CD14-positive monocyte (primary cell): ENCODE results near the gene LYRM1. TPM values are rescaled to one million over a fixed set of nuclear protein-coding genes. Genes with fewer than 3 reads are reported as not detected.

Source experiments
- DNase-seq, 3 donors: peaks; one replicate each; pipeline ENCODE4 v3.0.0-alpha.2; 2011 to 2022
- H2AFZ ChIP-seq: 2 replicates; pipeline ENCODE4 v1.6.0; 2012; ENCODE audit warnings: mild to moderate bottlenecking, low read depth, low read length, inconsistent platforms; ENCODE audit not compliant: insufficient read depth, poor library complexity, severe bottlenecking
- H3K27ac ChIP-seq, 2 donors: 1 replicate in 1 of 2; 2 replicates in 1 of 2; pipeline ENCODE4 v1.5.1; 2012 to 2013; ENCODE audit warnings: low read length in 2 of 2, control low read depth in 1 of 2, inconsistent platforms in 1 of 2, low read depth in 1 of 2, mild to moderate bottlenecking in 1 of 2
- H3K27me3 ChIP-seq, 2 donors: one replicate each; pipeline versions ENCODE4 v1.6.0 to v1.6.1; 2011 to 2013; ENCODE audit warnings: low read length in 2 of 2; ENCODE audit not compliant: control insufficient read depth in 2 of 2, insufficient read depth in 2 of 2
- H3K36me3 ChIP-seq, 2 donors: replicated peaks in 1 of 2; 1 replicate in 1 of 2; 2 replicates in 1 of 2; pipeline versions ENCODE4 v1.5.1 to v1.6.1; 2012 to 2013; ENCODE audit warnings: low read length in 2 of 2, control low read depth in 1 of 2, inconsistent platforms in 1 of 2, mild to moderate bottlenecking in 1 of 2; ENCODE audit not compliant: insufficient read depth in 2 of 2, control insufficient read depth in 1 of 2
- H3K4me1 ChIP-seq, 2 donors: 1 replicate in 1 of 2; 2 replicates in 1 of 2; pipeline versions ENCODE4 v1.5.1 to v1.6.1; 2012 to 2013; ENCODE audit warnings: low read length in 2 of 2, control low read depth in 1 of 2, inconsistent platforms in 1 of 2, mild to moderate bottlenecking in 1 of 2, moderate library complexity in 1 of 2; ENCODE audit not compliant: insufficient read depth in 2 of 2, control insufficient read depth in 1 of 2
- H3K4me2 ChIP-seq: replicated peaks from 2 replicates; pipeline ENCODE3; 2012; ENCODE audit warnings: low read length, moderate library complexity, mild to moderate bottlenecking; ENCODE audit not compliant: poor library complexity, severe bottlenecking; ENCODE audit errors: extremely low read depth
- H3K4me3 ChIP-seq, 3 experiments: fragments of 200-600 bp in 1 of 3; sonication (generic) in 1 of 3; replicated peaks in 1 of 3; 1 replicate in 2 of 3; 2 replicates in 1 of 3; pipeline ENCODE4 v1.5.1; 2011 to 2013; ENCODE audit warnings: low read length in 3 of 3, mild to moderate bottlenecking in 3 of 3, control low read depth in 2 of 3, low read depth in 2 of 3, inconsistent platforms in 1 of 3, moderate library complexity in 1 of 3
- H3K79me2 ChIP-seq: 2 replicates; pipeline ENCODE4 v1.6.0; 2012; ENCODE audit warnings: mild to moderate bottlenecking, control low read depth, inconsistent platforms, low read length, moderate library complexity; ENCODE audit not compliant: insufficient read depth
- H3K9ac ChIP-seq: 2 replicates; pipeline ENCODE4 v1.6.0; 2017; ENCODE audit warnings: low read length, mild to moderate bottlenecking; ENCODE audit not compliant: insufficient read depth, poor library complexity, severe bottlenecking
- H3K9me3 ChIP-seq, 2 donors: replicated peaks in 1 of 2; 1 replicate in 1 of 2; 2 replicates in 1 of 2; pipeline versions ENCODE4 v1.5.1 to v1.6.1; 2012 to 2013; ENCODE audit warnings: low read length in 2 of 2, control low read depth in 1 of 2; ENCODE audit not compliant: control insufficient read depth in 1 of 2, insufficient read depth in 1 of 2
- H4K20me1 ChIP-seq: 2 replicates; pipeline ENCODE4 v1.6.0; 2012; ENCODE audit warnings: mild to moderate bottlenecking, low read length, control low read depth, moderate library complexity; ENCODE audit not compliant: insufficient read depth
- H3K27ac Mint-ChIP-seq, 7 donors: one replicate each; pipeline ENCODE4 v1.8.0; 2020; ENCODE audit warnings: mild to moderate bottlenecking in 7 of 7, mixed read lengths in 7 of 7, moderate library complexity in 6 of 7, inconsistent platforms in 2 of 7
- H3K27me3 Mint-ChIP-seq, 3 donors: one replicate each; pipeline ENCODE4 v1.8.0; 2021 to 2022; ENCODE audit warnings: low read depth in 3 of 3, mild to moderate bottlenecking in 3 of 3, mixed read lengths in 3 of 3, moderate library complexity in 3 of 3, inconsistent platforms in 1 of 3
- H3K36me3 Mint-ChIP-seq, 2 donors: one replicate each; pipeline ENCODE4 v1.8.0; 2020; ENCODE audit warnings: mixed read lengths in 2 of 2, inconsistent platforms in 1 of 2, mild to moderate bottlenecking in 1 of 2
- H3K4me1 Mint-ChIP-seq: one replicate; pipeline ENCODE4 v1.8.0; 2020; ENCODE audit warnings: mild to moderate bottlenecking, mixed read lengths
- H3K4me3 Mint-ChIP-seq, 2 donors: one replicate each; pipeline ENCODE4 v1.8.0; 2020; ENCODE audit warnings: mild to moderate bottlenecking in 2 of 2, mixed read lengths in 2 of 2, moderate library complexity in 1 of 2
- H3K9me3 Mint-ChIP-seq, 7 donors: one replicate each; pipeline ENCODE4 v1.8.0; 2020 to 2022; ENCODE audit warnings: mixed read lengths in 7 of 7, mild to moderate bottlenecking in 6 of 7, moderate library complexity in 6 of 7, inconsistent platforms in 2 of 7
- WGBS: methylation state at CpG from one replicate; pipeline ENCODE4 v1.1.5; 2013; ENCODE audit warnings: missing lambda C conversion rate; ENCODE audit not compliant: insufficient coverage; 5-methylcytosine and 5-hydroxymethylcytosine counted together
- intact Hi-C, 2 donors: fragments of 100-400 bp; cut with micrococcal nuclease; formaldehyde crosslinking; loops; one replicate each; pipeline versions ENCODE4 v1.15.0 to v1.15.1; 2023
- polyA plus RNA-seq, 3 donors: library from polyadenylated mRNA; depleted of rRNA in 1 of 3; unstranded in 2 of 3; stranded (reverse) in 1 of 3; fragments of 300-500 nt in 2 of 3; fragments of >200 nt in 1 of 3; fragmentation: Illumina TruSeq in 2 of 3; gene quantifications; 1 replicate in 2 of 3; 2 replicates in 1 of 3; pipeline ENCODE4 v1.2.3, GENCODE V29; 2012 to 2021
- TF ChIP-seq, protein P1 (sequence below): fragments of 200-600 bp; IDR thresholded peaks from one replicate; pipeline ENCODE4 v1.8.0; 2022; ENCODE audit warnings: antibody characterized with exemption, mild to moderate bottlenecking

LYRM1 gene
- polyA plus RNA-seq, 3 donors: 14.8 to 29.5 (median 25.5) TPM

- no peak overlapping the region for H3K27ac Mint-ChIP-seq
- Histone ChIP-seq H3K27me3 (no peaks in the 10 kb centered on the region), H2AFZ (no peak overlapping the region), H3K9me3 (no peaks in the 10 kb centered on the region), H3K79me2 (no peaks in the 10 kb centered on the region), H3K27ac (no peak overlapping the region), H3K4me2 (no peak overlapping the region), H3K4me3 (no peak overlapping the region), H3K4me1 (no peaks in the 10 kb centered on the region), H3K36me3 (no peaks in the 10 kb centered on the region), H3K9ac (no peak overlapping the region), H4K20me1 (no peaks in the 10 kb centered on the region)
- TF ChIP-seq, protein P1, sequence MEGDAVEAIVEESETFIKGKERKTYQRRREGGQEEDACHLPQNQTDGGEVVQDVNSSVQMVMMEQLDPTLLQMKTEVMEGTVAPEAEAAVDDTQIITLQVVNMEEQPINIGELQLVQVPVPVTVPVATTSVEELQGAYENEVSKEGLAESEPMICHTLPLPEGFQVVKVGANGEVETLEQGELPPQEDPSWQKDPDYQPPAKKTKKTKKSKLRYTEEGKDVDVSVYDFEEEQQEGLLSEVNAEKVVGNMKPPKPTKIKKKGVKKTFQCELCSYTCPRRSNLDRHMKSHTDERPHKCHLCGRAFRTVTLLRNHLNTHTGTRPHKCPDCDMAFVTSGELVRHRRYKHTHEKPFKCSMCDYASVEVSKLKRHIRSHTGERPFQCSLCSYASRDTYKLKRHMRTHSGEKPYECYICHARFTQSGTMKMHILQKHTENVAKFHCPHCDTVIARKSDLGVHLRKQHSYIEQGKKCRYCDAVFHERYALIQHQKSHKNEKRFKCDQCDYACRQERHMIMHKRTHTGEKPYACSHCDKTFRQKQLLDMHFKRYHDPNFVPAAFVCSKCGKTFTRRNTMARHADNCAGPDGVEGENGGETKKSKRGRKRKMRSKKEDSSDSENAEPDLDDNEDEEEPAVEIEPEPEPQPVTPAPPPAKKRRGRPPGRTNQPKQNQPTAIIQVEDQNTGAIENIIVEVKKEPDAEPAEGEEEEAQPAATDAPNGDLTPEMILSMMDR: no peak
- 80% methylated on average over 1 of the region's 3 CpGs for WGBS
- H3K36me3 Mint-ChIP-seq: no peaks in the 10 kb centered on the region
- no peaks in the 10 kb centered on the region for H3K4me1 Mint-ChIP-seq
- H3K9me3 Mint-ChIP-seq: peaks cover 0 to 3% (median 0%) of the 10 kb centered on the region in 7 donors
- intact Hi-C loops: no loop called here
- H3K4me3 Mint-ChIP-seq: no peak overlapping the region
- peaks cover 2 to 5% (median 5%) of the 10 kb centered on the region in 3 donors for H3K27me3 Mint-ChIP-seq
- DNase-seq: no peak
Measured at GRCh38 chr16:20956319-20956718, 55.7 kb downstream of the LYRM1 start.

GRCh38 chr16:20957153-20957552 is 56.6 kb downstream of the LYRM1 start:
- Histone ChIP-seq H3K4me2 (no peak overlapping the region), H3K4me3 (no peak overlapping the region), H2AFZ (no peak overlapping the region), H3K27me3 (no peaks in the 10 kb centered on the region), H3K9me3 (no peaks in the 10 kb centered on the region), H4K20me1 (no peaks in the 10 kb centered on the region), H3K27ac (no peak overlapping the region), H3K9ac (no peak overlapping the region), H3K4me1 (no peaks in the 10 kb centered on the region), H3K79me2 (no peaks in the 10 kb centered on the region), H3K36me3 (no peaks in the 10 kb centered on the region)
- peaks cover 0 to 3% (median 0%) of the 10 kb centered on the region in 7 donors for H3K9me3 Mint-ChIP-seq
- intact Hi-C loops: no loop called here
- WGBS: no CpG with 5 or more reads among the region's 3 CpGs
- H3K4me1 Mint-ChIP-seq: no peaks in the 10 kb centered on the region
- DNase-seq: no peak
- H3K27me3 Mint-ChIP-seq: peaks cover 2 to 5% (median 2%) of the 10 kb centered on the region in 3 donors
- H3K27ac Mint-ChIP-seq: no peak overlapping the region
- no peak overlapping the region for H3K4me3 Mint-ChIP-seq
- TF ChIP-seq, protein P1: no peak
- no peaks in the 10 kb centered on the region for H3K36me3 Mint-ChIP-seq
